Tibial nerve (tissue), 4 donors: Measurements from ENCODE around the gene TERT. TPM values are rescaled to one million over a fixed set of nuclear protein-coding genes. Genes with fewer than 3 reads are reported as not detected.

Experiments used
- DNase-seq, 2 donors: peaks; one replicate each; pipeline ENCODE4 v3.0.0-alpha.2; 2019; ENCODE audit warnings: low spot score in 2 of 2
- H3K27ac ChIP-seq, 4 donors: fragments of 200-600 bp; sonication (generic) in 3 of 4; one replicate each; pipeline ENCODE4 v1.5.1; 2017 to 2019; ENCODE audit warnings: mild to moderate bottlenecking in 1 of 4
- H3K27me3 ChIP-seq, 2 donors: fragments of 200-600 bp; sonication (generic) in 1 of 2; one replicate each; pipeline versions ENCODE4 v1.5.1 to v1.6.0; 2017 to 2019
- H3K36me3 ChIP-seq, 3 donors: fragments of 200-600 bp; sonication (generic); one replicate each; pipeline ENCODE4 v1.5.1; 2018 to 2019
- H3K4me1 ChIP-seq, 4 donors: fragments of 200-600 bp; sonication (generic) in 3 of 4; one replicate each; pipeline ENCODE4 v1.5.1; 2017 to 2019
- H3K4me3 ChIP-seq, 4 donors: fragments of 200-600 bp; sonication (generic) in 3 of 4; one replicate each; pipeline ENCODE4 v1.5.1; 2017 to 2019; ENCODE audit warnings: mild to moderate bottlenecking in 1 of 4, moderate library complexity in 1 of 4
- H3K9me3 ChIP-seq, 4 donors: fragments of 200-600 bp; sonication (generic) in 3 of 4; one replicate each; pipeline ENCODE4 v1.5.1; 2017 to 2019
- EP300 ChIP-seq, 2 donors: sonication (generic); formaldehyde crosslinking; IDR thresholded peaks; one replicate each; pipeline ENCODE4 v1.6.1; 2017; ENCODE audit warnings: antibody characterized with exemption in 2 of 2, mild to moderate bottlenecking in 1 of 2
- POLR2A ChIP-seq, 2 donors: fragments of 450-650 bp; IDR thresholded peaks; one replicate each; pipeline ENCODE4 v1.6.1; 2017; ENCODE audit warnings: antibody characterized with exemption in 2 of 2, mild to moderate bottlenecking in 2 of 2, moderate library complexity in 2 of 2
- WGBS, 2 donors: methylation state at CpG; one replicate each; pipeline ENCODE4 v1.1.5; 2018; 5-methylcytosine and 5-hydroxymethylcytosine counted together
- small RNA-seq: library from RNA; depleted of rRNA; stranded (forward); fragments of <200 nt; gene quantifications from one replicate; pipeline ENCODE3, GENCODE V24; 2016
- total RNA-seq, 4 donors: library from RNA; depleted of rRNA; stranded (reverse); fragments of >200 nt; gene quantifications; one replicate each; pipeline ENCODE4 v1.1.0, GENCODE V29; 2016
- TF ChIP-seq, protein P1 (sequence below), 5 experiments: fragments of 200-600 bp in 3 of 5; fragments of 450-650 bp in 2 of 5; sonication (generic) in 3 of 5; IDR thresholded peaks; one replicate each; pipeline ENCODE4 v1.5.1; 2016 to 2019; ENCODE audit warnings: antibody characterized with exemption in 5 of 5, mild to moderate bottlenecking in 3 of 5, moderate library complexity in 2 of 5

Gene TERT
- total RNA-seq, 4 donors from 2014 or later: not detected

DNA sequence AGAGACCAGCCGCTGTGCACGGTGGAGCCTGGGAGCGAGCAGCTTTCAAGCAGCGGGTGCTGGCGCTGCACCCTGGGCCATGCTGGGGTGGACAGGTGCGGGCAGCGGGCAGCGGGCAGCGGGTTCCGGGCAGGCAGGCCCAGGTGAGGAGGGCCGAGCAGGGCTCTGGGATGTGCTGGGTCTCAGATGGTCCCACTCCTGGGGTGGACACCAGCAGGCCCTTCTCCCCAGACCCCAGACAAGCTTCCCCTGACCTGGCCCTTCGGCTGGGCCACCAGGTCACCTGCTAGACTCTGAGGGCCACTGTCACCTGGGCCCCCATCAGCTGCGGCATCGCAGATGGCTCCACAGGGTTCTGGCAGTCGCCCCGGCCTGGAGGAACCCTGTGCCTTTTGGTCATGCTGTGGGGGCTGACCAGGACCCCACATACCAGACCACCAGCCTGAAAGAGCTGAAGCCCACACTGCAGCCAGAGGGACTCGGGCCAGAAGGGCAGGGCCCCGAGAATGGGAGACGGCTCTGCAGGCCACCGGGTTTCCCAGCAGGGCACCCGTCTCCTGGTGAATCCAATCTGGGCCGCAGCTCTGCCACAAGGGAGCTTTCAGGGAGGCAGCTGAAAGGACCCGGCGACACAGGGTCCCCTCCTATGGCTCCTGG is 91.4 kb downstream of the TERT start:
- Histone ChIP-seq H3K9me3 (no peaks in the 10 kb centered on the region), H3K27ac (no peak overlapping the region), H3K27me3 (peaks cover 0 to 48% of the 10 kb centered on the region in 2 donors), H3K36me3 (no peaks in the 10 kb centered on the region), H3K4me3 (no peak overlapping the region), H3K4me1 (no peaks in the 10 kb centered on the region)
- TF ChIP-seq EP300 (IDR thresholded peaks at IDR 0.05) (no peak), POLR2A (IDR thresholded peaks at IDR 0.05) (no peak)
- TF ChIP-seq, protein P1, sequence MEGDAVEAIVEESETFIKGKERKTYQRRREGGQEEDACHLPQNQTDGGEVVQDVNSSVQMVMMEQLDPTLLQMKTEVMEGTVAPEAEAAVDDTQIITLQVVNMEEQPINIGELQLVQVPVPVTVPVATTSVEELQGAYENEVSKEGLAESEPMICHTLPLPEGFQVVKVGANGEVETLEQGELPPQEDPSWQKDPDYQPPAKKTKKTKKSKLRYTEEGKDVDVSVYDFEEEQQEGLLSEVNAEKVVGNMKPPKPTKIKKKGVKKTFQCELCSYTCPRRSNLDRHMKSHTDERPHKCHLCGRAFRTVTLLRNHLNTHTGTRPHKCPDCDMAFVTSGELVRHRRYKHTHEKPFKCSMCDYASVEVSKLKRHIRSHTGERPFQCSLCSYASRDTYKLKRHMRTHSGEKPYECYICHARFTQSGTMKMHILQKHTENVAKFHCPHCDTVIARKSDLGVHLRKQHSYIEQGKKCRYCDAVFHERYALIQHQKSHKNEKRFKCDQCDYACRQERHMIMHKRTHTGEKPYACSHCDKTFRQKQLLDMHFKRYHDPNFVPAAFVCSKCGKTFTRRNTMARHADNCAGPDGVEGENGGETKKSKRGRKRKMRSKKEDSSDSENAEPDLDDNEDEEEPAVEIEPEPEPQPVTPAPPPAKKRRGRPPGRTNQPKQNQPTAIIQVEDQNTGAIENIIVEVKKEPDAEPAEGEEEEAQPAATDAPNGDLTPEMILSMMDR (IDR thresholded peaks at IDR 0.05): no peak
- DNase-seq: no peak
- 83 to 86% methylated on average over 6 to 24 of the region's 24 CpGs for WGBS, 2 donors

Small RNAs within 50 kb of the gene (small RNA-seq; reads per million reads assigned to genes)
- not detected for gene MIR4457

Other genes starting within 250 kb of the TERT start
- 10 to 100 TPM; 11.4 to 39.3 (median 18.8) TPM for gene SLC12A7, start 183.0 kb downstream of the TERT start, total RNA-seq
- under 1 TPM in 1 of 4 donors, not detected in 3; under 0.01 TPM for gene SLC6A19, start 93.5 kb downstream of the TERT start, total RNA-seq
- gene SLC6A18, start 69.7 kb downstream of the TERT start, total RNA-seq: not detected
- 100 to 1,000 TPM in 1 of 4 donors, 10 to 100 TPM in 3; 68.8 to 102 (median 84.4) TPM for gene CLPTM1L, start 50.0 kb upstream of the TERT start, total RNA-seq
- under 1 TPM in 2 of 4 donors, not detected in 2; 0.20 to 0.90 TPM for gene SLC6A3, start 150.4 kb upstream of the TERT start, total RNA-seq
- gene LPCAT1, start 228.9 kb upstream of the TERT start, total RNA-seq: 10 to 100 TPM; 23.4 to 45.3 (median 26.8) TPM